H1 (cell line): Measurements from ENCODE around the gene SLCO6A1. TPM values are rescaled to one million over a fixed set of nuclear protein-coding genes. Genes with fewer than 3 reads are reported as not detected.

ENCODE experiments used
- CTCF ChIA-PET: fragments of 300-600 bp; sonication (Branson Sonifier 250); formaldehyde crosslinking; loops from one replicate; lab custom pipeline; 2021; ENCODE audit not compliant: partially characterized antibody; lab: Charles Lee
- POLR2A ChIA-PET: fragments of 300-600 bp; sonication (Branson Sonifier 250); formaldehyde crosslinking; loops from one replicate; lab custom pipeline; 2021; ENCODE audit warnings: inconsistent platforms; ENCODE audit not compliant: partially characterized antibody; lab: Charles Lee
- DNase-seq, 2 experiments: peaks; one replicate each; pipeline versions ENCODE4 v3.0.0 to v3.0.0-alpha.2; 2010 to 2022; ENCODE audit warnings: low spot score in 2 of 2, low read depth in 1 of 2, mixed read lengths in 1 of 2
- FAIRE-seq: peaks from 2 replicates; lab custom pipeline; 2011; peaks lifted over from hg19 to GRCh38; lab: Jason Lieb, UNC
- H2AFZ ChIP-seq: 2 replicates; pipeline ENCODE4 v1.8.1; 2012; ENCODE audit warnings: low read length, inconsistent platforms
- H2AK5ac ChIP-seq: 2 replicates; pipeline ENCODE4 v1.6.1; 2013; ENCODE audit warnings: low read depth, low read length
- H2BK120ac ChIP-seq: replicated peaks from 2 replicates; pipeline ENCODE3; 2013; ENCODE audit warnings: low read depth, low read length, inconsistent platforms
- H2BK12ac ChIP-seq: 2 replicates; pipeline ENCODE4 v1.6.1; 2013; ENCODE audit warnings: low read depth, low read length
- H2BK15ac ChIP-seq: 2 replicates; pipeline ENCODE4 v1.6.1; 2013; ENCODE audit warnings: low read length
- H2BK20ac ChIP-seq: 2 replicates; pipeline ENCODE4 v1.6.1; 2013; ENCODE audit warnings: low read length
- H2BK5ac ChIP-seq: 2 replicates; pipeline ENCODE4 v1.6.1; 2013; ENCODE audit warnings: low read depth, low read length
- H3K14ac ChIP-seq: 2 replicates; pipeline ENCODE4 v1.6.1; 2013; ENCODE audit warnings: inconsistent platforms; ENCODE audit not compliant: insufficient read length
- H3K18ac ChIP-seq: 2 replicates; pipeline ENCODE4 v1.6.1; 2013; ENCODE audit warnings: low read length; ENCODE audit errors: extremely low read depth
- H3K23ac ChIP-seq: 2 replicates; pipeline ENCODE4 v1.6.1; 2013; ENCODE audit warnings: inconsistent platforms; ENCODE audit not compliant: insufficient read length
- H3K23me2 ChIP-seq: 2 replicates; pipeline ENCODE4 v1.6.1; 2013; ENCODE audit warnings: low read depth, low read length
- H3K27ac ChIP-seq: 2 replicates; pipeline ENCODE4 v1.6.1; 2011; ENCODE audit warnings: low read depth, low read length, inconsistent platforms
- H3K27me3 ChIP-seq, 4 experiments: replicated peaks in 1 of 4; 1 replicate in 1 of 4; 2 replicates in 3 of 4; pipeline versions ENCODE4 v1.6.1 to v1.8.1; 2011 to 2013; ENCODE audit warnings: low read length in 3 of 4, mild to moderate bottlenecking in 3 of 4, inconsistent platforms in 2 of 4, mixed read lengths in 2 of 4, moderate library complexity in 1 of 4; ENCODE audit not compliant: control insufficient read depth in 3 of 4, insufficient read depth in 3 of 4; ENCODE audit errors: extremely low read depth in 1 of 4
- H3K36me3 ChIP-seq, 4 experiments: 2 replicates each; pipeline versions ENCODE4 v1.6.1 to v1.8.1; 2011 to 2013; ENCODE audit warnings: mild to moderate bottlenecking in 4 of 4, low read length in 3 of 4, moderate library complexity in 2 of 4, control low read depth in 1 of 4, inconsistent platforms in 1 of 4; ENCODE audit not compliant: insufficient read depth in 4 of 4, control insufficient read depth in 2 of 4
- H3K4ac ChIP-seq: replicated peaks from 2 replicates; pipeline ENCODE3; 2013; ENCODE audit warnings: low read length, low read depth, mixed read lengths, inconsistent platforms; ENCODE audit not compliant: insufficient read length
- H3K4me1 ChIP-seq, 4 experiments: replicated peaks in 1 of 4; 1 replicate in 1 of 4; 2 replicates in 3 of 4; pipeline versions ENCODE4 v1.6.1 to v1.8.1; 2011 to 2013; ENCODE audit warnings: low read length in 3 of 4, inconsistent platforms in 2 of 4, mixed read lengths in 1 of 4; ENCODE audit not compliant: insufficient read depth in 4 of 4, control insufficient read depth in 3 of 4
- H3K4me2 ChIP-seq, 2 experiments: 2 replicates each; pipeline versions ENCODE4 v1.6.1 to v1.8.1; 2011 to 2013; ENCODE audit warnings: low read depth in 2 of 2, low read length in 2 of 2, control low read depth in 1 of 2, inconsistent platforms in 1 of 2, mild to moderate bottlenecking in 1 of 2; ENCODE audit not compliant: insufficient read depth in 1 of 2
- H3K4me3 ChIP-seq, 4 experiments: fragments of 200-600, 300-600 bp in 1 of 4; sonication (generic), shearing (Covaris generic), sonication (Bioruptor Twin) in 1 of 4; 2 replicates each; pipeline versions ENCODE4 v1.5.1 to v1.8.1; 2011 to 2016; ENCODE audit warnings: low read length in 4 of 4, low read depth in 3 of 4, control low read depth in 2 of 4, inconsistent platforms in 2 of 4, mild to moderate bottlenecking in 2 of 4, mixed read lengths in 1 of 4, moderate library complexity in 1 of 4; ENCODE audit not compliant: insufficient read depth in 2 of 4; ENCODE audit errors: extremely low read depth in 1 of 4
- H3K56ac ChIP-seq: replicated peaks from 2 replicates; pipeline ENCODE3; 2013; ENCODE audit warnings: low read depth, mild to moderate bottlenecking, mixed read lengths, low read length, inconsistent platforms; ENCODE audit not compliant: insufficient read length
- H3K79me1 ChIP-seq: 2 replicates; pipeline ENCODE4 v1.6.1; 2013; ENCODE audit warnings: low read depth, low read length, control low read depth
- H3K79me2 ChIP-seq, 2 experiments: 2 replicates each; pipeline versions ENCODE4 v1.6.1 to v1.8.1; 2012 to 2013; ENCODE audit warnings: low read length in 2 of 2, mild to moderate bottlenecking in 2 of 2, inconsistent platforms in 1 of 2; ENCODE audit not compliant: insufficient read depth in 2 of 2, control insufficient read depth in 1 of 2
- H3K9ac ChIP-seq, 4 experiments: replicated peaks in 1 of 4; 1 replicate in 1 of 4; 2 replicates in 3 of 4; pipeline versions ENCODE4 v1.6.1 to v1.8.1; 2011 to 2013; ENCODE audit warnings: low read depth in 3 of 4, low read length in 3 of 4, control low read depth in 2 of 4, mild to moderate bottlenecking in 2 of 4, moderate library complexity in 2 of 4, inconsistent platforms in 1 of 4; ENCODE audit errors: extremely low read depth in 1 of 4
- H3K9me3 ChIP-seq, 2 experiments: 2 replicates each; pipeline versions ENCODE4 v1.6.1 to v1.8.1; 2012 to 2013; ENCODE audit warnings: mild to moderate bottlenecking in 2 of 2, moderate library complexity in 2 of 2, control low read depth in 1 of 2, inconsistent platforms in 1 of 2, low read depth in 1 of 2, low read length in 1 of 2, mixed read lengths in 1 of 2; ENCODE audit not compliant: insufficient read depth in 2 of 2
- H4K20me1 ChIP-seq, 2 experiments: replicated peaks in 1 of 2; 2 replicates each; pipeline versions ENCODE3 to v1.8.1; 2011 to 2013; ENCODE audit warnings: inconsistent platforms in 2 of 2, low read length in 2 of 2, mild to moderate bottlenecking in 1 of 2; ENCODE audit not compliant: insufficient read depth in 2 of 2, control insufficient read depth in 1 of 2
- H4K5ac ChIP-seq: 2 replicates; pipeline ENCODE4 v1.6.1; 2013; ENCODE audit warnings: low read length, low read depth, mixed read lengths, inconsistent platforms; ENCODE audit not compliant: insufficient read length
- H4K8ac ChIP-seq: 2 replicates; pipeline ENCODE4 v1.8.0; 2013; ENCODE audit warnings: mild to moderate bottlenecking, moderate library complexity, low read length, inconsistent platforms; ENCODE audit not compliant: insufficient read depth; ENCODE audit errors: extremely low read depth
- H4K91ac ChIP-seq: replicated peaks from 2 replicates; pipeline ENCODE3; 2013; ENCODE audit warnings: low read length, mixed read lengths, inconsistent platforms; ENCODE audit not compliant: insufficient read length
- CTBP2 ChIP-seq: IDR thresholded peaks from 2 replicates; pipeline ENCODE4 v1.7.0; 2011; ENCODE audit warnings: borderline replicate concordance, mild to moderate bottlenecking, moderate library complexity, mixed read lengths, low read length; ENCODE audit not compliant: insufficient read depth, insufficient read length
- GABPA ChIP-seq: IDR thresholded peaks from 2 replicates; pipeline ENCODE4 v1.6.1; 2011; ENCODE audit warnings: mild to moderate bottlenecking, low read length, moderate library complexity, borderline replicate concordance; ENCODE audit not compliant: insufficient read depth
- TAF7 ChIP-seq: optimal IDR thresholded peaks from 2 replicates; pipeline ENCODE3; 2011; ENCODE audit warnings: low read depth, mild to moderate bottlenecking, inconsistent platforms, low read length, moderate library complexity, borderline replicate concordance
- WGBS, 2 experiments: shearing (Covaris generic) in 1 of 2; methylation state at CpG; one replicate each; pipeline versions ENCODE4 v1.1.6 to v1.1.7; 2013 to 2015; ENCODE audit warnings: low lambda C conversion rate in 2 of 2, mixed read lengths in 2 of 2, inconsistent platforms in 1 of 2, low coverage in 1 of 2, missing lambda C conversion rate in 1 of 2; ENCODE audit not compliant: insufficient replicate concordance in 2 of 2, insufficient coverage in 1 of 2, insufficient read length in 1 of 2; ENCODE audit errors: extremely low coverage in 1 of 2, missing lambda C conversion rate in 1 of 2; 5-methylcytosine and 5-hydroxymethylcytosine counted together
- polyA plus RNA-seq, 7 experiments: library from polyadenylated mRNA; depleted of rRNA in 3 of 7; stranded (reverse) in 5 of 7; unstranded in 2 of 7; fragments of >200 nt in 5 of 7; fragments of 200-250 nt in 2 of 7; gene quantifications; 1 replicate in 5 of 7; 2 replicates in 1 of 7; 4 replicates in 1 of 7; pipeline versions ENCODE4 v1.2.1 to v1.2.3, GENCODE V29; 2011 to 2013; ENCODE audit warnings: missing spikeins in 2 of 7, mixed read lengths in 2 of 7
- total RNA-seq: library from RNA; stranded (reverse); fragmentation: NEBNext Ultra II Directional; extraction: Animal tissue kit (Norgen Biotek cat#: 25700); gene quantifications from 2 replicates; pipeline ENCODE4 v1.2.1, GENCODE V29; 2021

Gene SLCO6A1
- total and polyA plus RNA-seq, 2 of the 8 experiments (the other 6 are each of a cell fraction or from before 2014, with no cell fraction given): 0.06 to 0.56 TPM

- no peak overlapping the region for H3K9ac ChIP-seq
- no peak overlapping the region for H4K91ac ChIP-seq
- CTCF ChIA-PET: interaction anchor here (0.6 kb wide), 2 partner anchors 374 to 1412 kb away, joined by 3 to 4 read pairs; no protein-coding TSS in a partner anchor
- H3K4me1 ChIP-seq: no peaks in the 10 kb centered on the region
- H3K14ac ChIP-seq: no peak overlapping the region
- no peak overlapping the region for H3K4me3 ChIP-seq
- H4K20me1 ChIP-seq: no peaks in the 10 kb centered on the region
- no peaks in the 10 kb centered on the region for H3K9me3 ChIP-seq
- H3K36me3 ChIP-seq: no peaks in the 10 kb centered on the region
- FAIRE-seq (no peak), DNase-seq (no peak)
- H3K56ac ChIP-seq: no peak overlapping the region
- 92% methylated on average over 2 of the region's 2 CpGs; no CpG with 5 or more reads in 1 of the 2 experiments for WGBS, 2 experiments
- no peak overlapping the region for H2AK5ac ChIP-seq
- no peak overlapping the region for H3K4ac ChIP-seq
- H4K8ac ChIP-seq: no peak overlapping the region
- no peak overlapping the region for H2BK15ac ChIP-seq
- H2BK120ac ChIP-seq: no peak overlapping the region
- H3K23me2 ChIP-seq: no peaks in the 10 kb centered on the region
- no peak overlapping the region for H2BK12ac ChIP-seq
- H3K27ac ChIP-seq: no peak overlapping the region
- no peaks in the 10 kb centered on the region for H3K27me3 ChIP-seq
- POLR2A ChIA-PET: no interaction called here
- H3K18ac ChIP-seq: no peak overlapping the region
- H2BK5ac ChIP-seq: no peak overlapping the region
- H2AFZ ChIP-seq: no peak overlapping the region
- no peak overlapping the region for H2BK20ac ChIP-seq
- H3K79me2 ChIP-seq: no peaks in the 10 kb centered on the region
- H3K4me2 ChIP-seq: no peak overlapping the region
- H4K5ac ChIP-seq: no peak overlapping the region
- TF ChIP-seq CTBP2 (no peak), GABPA (no peak), TAF7 (no peak)
- H3K79me1 ChIP-seq: no peaks in the 10 kb centered on the region
- H3K23ac ChIP-seq: no peak overlapping the region
Measured at GRCh38 chr5:102324714-102325113, 174.1 kb downstream of the SLCO6A1 start.

Other genes with a start within 250 kb of the SLCO6A1 start
- gene SLCO4C1, start 202.7 kb downstream of the SLCO6A1 start, total RNA-seq: 4.5 and 4.9 TPM in 2 replicates
- 0.80 and 1.3 TPM in 2 replicates for gene SLCO4C1, start 202.7 kb downstream of the SLCO6A1 start, polyA plus RNA-seq (2011; rRNA removed)